GM19193 (cell line): ENCODE results near the gene C11orf24.

Experiments used
- POLR2A ChIP-seq: IDR thresholded peaks from 4 replicates; pipeline ENCODE4 v1.6.1; 2011; ENCODE audit not compliant: insufficient read depth, insufficient read length; ENCODE audit errors: extremely low read depth

Gene C11orf24

GRCh38 chr11:68303982-68304780, 32.4 kb upstream of the C11orf24 start:
- no peak for TF ChIP-seq POLR2A

- no peak for TF ChIP-seq POLR2A
These were observed 31.3 kb upstream of the C11orf24 start for GRCh38 chr11:68303083-68303482.

GRCh38 chr11:68302670-68303069, 30.9 kb upstream of the C11orf24 start:
- no peak for TF ChIP-seq POLR2A

GRCh38 chr11:68302256-68302655, 30.5 kb upstream of the C11orf24 start:
- TF ChIP-seq POLR2A: no peak

- TF ChIP-seq POLR2A: no peak
These were observed 28.5 kb upstream of the C11orf24 start for GRCh38 chr11:68300076-68300830.

GRCh38 chr11:68298659-68299516, 27.1 kb upstream of the C11orf24 start:
- TF ChIP-seq POLR2A: no peak

- TF ChIP-seq POLR2A: no peak
These were observed 26.3 kb upstream of the C11orf24 start for GRCh38 chr11:68297812-68298658.

- TF ChIP-seq POLR2A: no peak
These were observed 25.7 kb upstream of the C11orf24 start for GRCh38 chr11:68297494-68297811.

- TF ChIP-seq POLR2A: no peak
These were observed 25.2 kb upstream of the C11orf24 start for GRCh38 chr11:68297052-68297378.

- TF ChIP-seq POLR2A: no peak
These were observed 24.7 kb upstream of the C11orf24 start for GRCh38 chr11:68296344-68297051.

GRCh38 chr11:68295940-68296339, 24.2 kb upstream of the C11orf24 start:
- TF ChIP-seq POLR2A: no peak

- no peak for TF ChIP-seq POLR2A
These were observed 23.5 kb upstream of the C11orf24 start for GRCh38 chr11:68295271-68295670.

GRCh38 chr11:68293708-68294107, 21.9 kb upstream of the C11orf24 start:
- no peak for TF ChIP-seq POLR2A

GRCh38 chr11:68289456-68289855, 17.7 kb upstream of the C11orf24 start:
- TF ChIP-seq POLR2A: no peak
